Caco-2 (cell line): ENCODE data around the gene MEGF9. TPM values are rescaled to one million over a fixed set of nuclear protein-coding genes. Genes with fewer than 3 reads are reported as not detected.

Experiments
- BruUV-seq: library from RNA; stranded (reverse); fragments of 400-500 nt; replicated peaks from 2 replicates; lab custom pipeline; 2021; lab: Mats Ljungman, UMichigan
- CTCF ChIA-PET: fragments of 300-600 bp; sonication (Branson Sonifier 250); formaldehyde crosslinking; loops from one replicate; lab custom pipeline; 2022; ENCODE audit warnings: antibody characterized with exemption; lab: Charles Lee
- POLR2A ChIA-PET: fragments of 300-600 bp; sonication (Branson Sonifier 250); formaldehyde crosslinking; loops from one replicate; lab custom pipeline; 2022; ENCODE audit warnings: antibody characterized with exemption; lab: Charles Lee
- DNase-seq, 2 experiments: peaks; one replicate each; pipeline versions ENCODE4 v3.0.0 to v3.0.0-alpha.2; 2020 to 2022
- H3K27me3 ChIP-seq: replicated peaks from 2 replicates; pipeline ENCODE4 v1.6.0; 2011; ENCODE audit warnings: low read length; ENCODE audit not compliant: control insufficient read depth, insufficient read depth
- H3K36me3 ChIP-seq: 2 replicates; pipeline ENCODE4 v1.5.1; 2011; ENCODE audit warnings: low read length; ENCODE audit not compliant: control insufficient read depth, insufficient read depth
- H3K4me1 ChIP-seq: fragments of 250-450 bp; sonication (Bioruptor Pico); 2 replicates; pipeline ENCODE4 v1.5.1; 2020; ENCODE audit warnings: mild to moderate bottlenecking
- H3K4me3 ChIP-seq: 2 replicates; pipeline ENCODE4 v1.5.1; 2011; ENCODE audit warnings: low read depth, mild to moderate bottlenecking, control low read depth, low read length
- H3K9me3 ChIP-seq: fragments of 250-450 bp; sonication (Bioruptor Pico); 2 replicates; pipeline ENCODE4 v1.5.1; 2020; ENCODE audit warnings: mild to moderate bottlenecking, moderate library complexity
- H3K27ac Mint-ChIP-seq: one replicate; pipeline ENCODE4 v1.8.0; 2022; ENCODE audit warnings: mixed read lengths; ENCODE audit not compliant: unreplicated experiment
- H3K27me3 Mint-ChIP-seq: one replicate; pipeline ENCODE4 v1.8.0; 2022; ENCODE audit warnings: mixed read lengths; ENCODE audit not compliant: insufficient read depth, unreplicated experiment
- H3K36me3 Mint-ChIP-seq: one replicate; pipeline ENCODE4 v1.8.0; 2022; ENCODE audit warnings: mild to moderate bottlenecking, mixed read lengths; ENCODE audit not compliant: insufficient read depth, unreplicated experiment
- H3K4me1 Mint-ChIP-seq: one replicate; pipeline ENCODE4 v1.8.0; 2022; ENCODE audit warnings: low read depth, mixed read lengths; ENCODE audit not compliant: unreplicated experiment
- H3K4me3 Mint-ChIP-seq: one replicate; pipeline ENCODE4 v1.8.0; 2022; ENCODE audit warnings: mild to moderate bottlenecking, moderate library complexity, mixed read lengths; ENCODE audit not compliant: unreplicated experiment
- H3K9me3 Mint-ChIP-seq: one replicate; pipeline ENCODE4 v1.8.0; 2022; ENCODE audit warnings: mixed read lengths; ENCODE audit not compliant: unreplicated experiment
- CTCF ChIP-seq, 2 experiments: fragments of 200-600 bp in 1 of 2; IDR thresholded peaks; 1 replicate in 1 of 2; 2 replicates in 1 of 2; pipeline versions ENCODE4 v1.5.1 to v1.8.0; 2011 to 2022; ENCODE audit warnings: antibody characterized with exemption in 1 of 2, control low read depth in 1 of 2, inconsistent platforms in 1 of 2, low read depth in 1 of 2, low read length in 1 of 2, mild to moderate bottlenecking in 1 of 2, moderate library complexity in 1 of 2; ENCODE audit not compliant: insufficient read depth in 1 of 2, severe bottlenecking in 1 of 2, unreplicated experiment in 1 of 2
- intact Hi-C: fragments of 100-400 bp; cut with micrococcal nuclease; formaldehyde crosslinking; loops from one replicate; pipeline ENCODE4 v1.10.0; 2022; ENCODE audit not compliant: unreplicated experiment
- total RNA-seq: library from RNA; stranded (reverse); gene quantifications from 2 replicates; pipeline ENCODE4 v1.2.3, GENCODE V29; 2022

MEGF9 gene
- total RNA-seq, 1 experiment from 2014 or later = 2.9 TPM

DNA sequence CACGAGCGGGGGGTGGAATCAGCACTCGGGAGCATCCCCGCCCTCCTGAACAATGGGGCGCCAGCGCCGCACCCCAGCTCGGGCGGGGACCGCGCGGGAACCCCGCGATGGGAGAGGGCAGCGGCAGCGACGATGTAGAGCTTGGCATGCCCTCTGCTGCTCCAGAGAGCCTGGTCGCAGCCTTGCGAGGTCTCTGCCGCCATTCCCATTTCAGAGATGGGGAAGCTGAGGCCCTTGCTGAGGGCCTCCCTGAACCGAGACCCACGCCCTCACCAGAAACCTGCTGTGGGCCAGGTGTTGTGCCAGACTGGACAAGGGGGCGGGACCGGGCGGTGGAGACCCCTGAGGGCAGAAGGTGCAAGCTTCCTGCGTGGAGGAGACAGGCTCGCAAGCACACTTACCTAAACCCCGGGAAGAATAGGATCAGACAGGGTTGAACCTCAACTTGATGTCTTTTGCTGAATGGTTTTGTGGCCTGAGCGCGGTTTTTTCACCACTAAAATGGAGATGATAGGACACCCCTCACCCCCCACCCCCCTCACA, 647 bp upstream of the MEGF9 start:
- no peak for TF ChIP-seq CTCF (IDR thresholded peaks at IDR 0.05; ENCODE audit: insufficient read depth in 1 of 2, low read depth in 1 of 2, low read length in 1 of 2, severe bottlenecking in 1 of 2, unreplicated experiment in 1 of 2)
- H3K27me3 ChIP-seq = no peaks in the 10 kb centered on the region
- Mint-ChIP-seq H3K27me3 (no peaks in the 10 kb centered on the region), H3K36me3 (peaks cover 6% of the 10 kb centered on the region), H3K4me1 (no peaks in the 10 kb centered on the region), H3K4me3 (peak overlapping the region; percentile 85), H3K9me3 (no peaks in the 10 kb centered on the region), H3K27ac (no peak overlapping the region)
- ChIA-PET POLR2A (interaction anchor here (0.6 kb wide), 1 partner anchor 15 kb away, joined by 6 read pairs; no protein-coding TSS in a partner anchor), CTCF (interaction anchor here (0.6 kb wide), 2 partner anchors 15 to 23 kb away, joined by 4 read pairs; no protein-coding TSS in a partner anchor)
- peak overlapping the region; percentile 67 for H3K4me3 ChIP-seq
- H3K4me1 ChIP-seq = peaks cover 19% of the 10 kb centered on the region
- intact Hi-C loops = loop anchor here (2.0 kb wide), 2 partner anchors 16 to 96 kb away; no protein-coding TSS in a partner anchor
- H3K9me3 ChIP-seq = no peaks in the 10 kb centered on the region
- H3K36me3 ChIP-seq = no peaks in the 10 kb centered on the region
- no peak for DNase-seq
- no TSS peak for BruUV-seq

DNA sequence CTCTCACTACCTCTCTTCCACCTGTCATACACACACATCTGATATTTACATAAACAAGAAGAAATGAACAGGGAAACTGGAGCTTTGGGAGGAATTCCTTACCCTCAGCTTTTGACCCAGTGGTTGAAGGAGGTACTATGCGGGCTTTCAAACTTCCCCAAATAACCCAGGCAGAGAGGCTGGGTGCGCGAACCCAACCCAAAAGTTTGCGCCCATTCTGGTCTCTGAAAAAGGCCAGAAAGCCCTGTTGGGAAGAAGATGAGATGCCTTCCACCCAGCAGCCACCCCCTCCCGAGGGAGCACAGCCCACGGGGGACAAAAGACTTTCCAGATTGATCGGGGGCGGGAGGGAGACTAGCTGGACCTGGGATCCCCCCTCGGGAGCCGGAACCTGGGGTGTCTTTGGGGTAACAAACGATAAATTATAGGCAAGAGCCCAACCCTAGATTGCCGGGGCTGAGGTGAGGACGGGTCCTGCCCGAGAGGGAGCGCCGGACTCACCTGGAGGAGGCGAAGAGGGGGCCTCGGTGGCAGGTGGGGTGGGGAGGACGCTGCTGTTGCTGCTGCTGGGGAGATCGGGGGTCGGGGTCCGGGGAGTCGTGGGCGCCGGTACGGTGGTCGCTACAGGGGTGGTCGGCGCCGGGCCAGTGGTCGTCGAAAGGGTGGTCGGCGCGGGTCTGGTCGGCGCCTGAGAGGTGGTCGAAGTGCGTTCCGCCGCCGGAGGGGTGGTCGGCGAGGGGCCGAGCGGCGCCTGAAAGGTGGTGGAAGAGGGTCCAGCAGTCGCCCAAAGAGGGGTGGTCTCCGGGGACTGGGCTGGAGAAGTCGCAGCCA, 798 bp downstream of the MEGF9 start:
- intact Hi-C loops = loop anchor here (2.0 kb wide), 2 partner anchors 17 to 95 kb away; no protein-coding TSS in a partner anchor
- BruUV-seq = no TSS peak
- POLR2A ChIA-PET = no interaction called here

More for the DNA sequence above, 798 bp downstream of the MEGF9 start:
- Mint-ChIP-seq H3K27ac (peak overlapping the region; percentile 61), H3K4me3 (peak overlapping the region; percentile 85), H3K4me1 (no peaks in the 10 kb centered on the region), H3K27me3 (no peaks in the 10 kb centered on the region), H3K36me3 (peaks cover 6% of the 10 kb centered on the region), H3K9me3 (no peaks in the 10 kb centered on the region)
- Histone ChIP-seq H3K4me1 (peaks cover 19% of the 10 kb centered on the region), H3K4me3 (peak overlapping the region; percentile 67), H3K9me3 (no peaks in the 10 kb centered on the region), H3K36me3 (no peaks in the 10 kb centered on the region), H3K27me3 (no peaks in the 10 kb centered on the region)
- TF ChIP-seq CTCF (IDR thresholded peaks at IDR 0.05; ENCODE audit: insufficient read depth in 1 of 2, low read depth in 1 of 2, low read length in 1 of 2, severe bottlenecking in 1 of 2, unreplicated experiment in 1 of 2) = no peak
- CTCF ChIA-PET = interaction anchor here (1.4 kb wide), 1 partner anchor 94 kb away, joined by 4 read pairs; no protein-coding TSS in a partner anchor
- DNase-seq = peak in 1 of 2 experiments; percentile 19
